Small intestine (tissue), 7 donors: Measurements from ENCODE around the gene IER2. TPM values are rescaled to one million over a fixed set of nuclear protein-coding genes. Genes with fewer than 3 reads are reported as not detected.
A peak's percentile ranks its signal among the peaks of the same experiment; 100 is the strongest.
"Not testable (repeated sequence)": the region's sequence is repeated elsewhere in the genome, so short reads cannot be mapped to it uniquely, and the experiment has no call there.

Experiments used
- DNase-seq, 2 donors: peaks; one replicate each; pipeline versions ENCODE4 v3.0.0 to v3.0.0-alpha.2; 2013
- FAIRE-seq: peaks from 2 replicates; lab custom pipeline; 2012; peaks lifted over from hg19 to GRCh38; lab: Jason Lieb, UNC
- H3K27ac ChIP-seq, 3 donors: one replicate each; pipeline ENCODE4 v1.5.1; 2013; ENCODE audit warnings: low read length in 2 of 3, mild to moderate bottlenecking in 2 of 3, control low read depth in 1 of 3, inconsistent platforms in 1 of 3, low read depth in 1 of 3, moderate library complexity in 1 of 3
- H3K27me3 ChIP-seq, 3 donors: one replicate each; pipeline ENCODE4 v1.6.1; 2013; ENCODE audit warnings: low read length in 3 of 3, inconsistent platforms in 1 of 3; ENCODE audit not compliant: control insufficient read depth in 3 of 3, insufficient read depth in 3 of 3
- H3K36me3 ChIP-seq, 3 donors: one replicate each; pipeline ENCODE4 v1.6.1; 2013; ENCODE audit warnings: low read length in 3 of 3, inconsistent platforms in 1 of 3, low read depth in 1 of 3, mild to moderate bottlenecking in 1 of 3, moderate library complexity in 1 of 3; ENCODE audit not compliant: control insufficient read depth in 3 of 3, insufficient read depth in 2 of 3
- H3K4me1 ChIP-seq, 3 donors: one replicate each; pipeline ENCODE4 v1.6.1; 2013; ENCODE audit warnings: low read length in 2 of 3, inconsistent platforms in 1 of 3, low read depth in 1 of 3, mild to moderate bottlenecking in 1 of 3, moderate library complexity in 1 of 3; ENCODE audit not compliant: control insufficient read depth in 3 of 3, insufficient read depth in 2 of 3
- H3K4me3 ChIP-seq, 3 donors: one replicate each; pipeline ENCODE4 v1.5.1; 2013; ENCODE audit warnings: low read length in 3 of 3, control low read depth in 1 of 3, inconsistent platforms in 1 of 3, low read depth in 1 of 3, mild to moderate bottlenecking in 1 of 3, moderate library complexity in 1 of 3
- H3K9me3 ChIP-seq, 2 donors: one replicate each; pipeline ENCODE4 v1.6.1; 2013; ENCODE audit warnings: low read depth in 1 of 2, low read length in 1 of 2; ENCODE audit not compliant: control insufficient read depth in 2 of 2, insufficient read depth in 1 of 2
- WGBS, 3 donors: extraction: QIAGEN DNeasy Blood & Tissue Kit; methylation state at CpG; one replicate each; pipeline ENCODE4 v1.1.7; 2013; 5-methylcytosine and 5-hydroxymethylcytosine counted together
- polyA plus RNA-seq, 4 donors: library from polyadenylated mRNA; stranded (reverse) in 3 of 4; unstranded in 1 of 4; fragments of 200-250 nt in 3 of 4; fragments of 120-200 nt in 1 of 4; gene quantifications; one replicate each; pipeline versions ENCODE4 v1.2.1 to v1.2.3, GENCODE V29; 2013
- donor health status: healthy with polysubstance abuse.
- donor health status: control.
- donor health status: control.
- donor health status: Bipolar disorder and iron deficiency.
- donor health status: healthy.

IER2 gene
- polyA plus RNA-seq, 4 donors, result 67.5 to 217 (median 106) TPM

- WGBS, 3 donors, result 27 to 55% (median 32%) methylated on average over 1 of the region's 1 CpG
Measured at GRCh38 chr19:13160557-13160956, 10.3 kb downstream of the IER2 start.

GRCh38 chr19:13162724-13163608 is 12.8 kb downstream of the IER2 start:
- Histone ChIP-seq H3K9me3 (peaks cover 0 to 6% of the 10 kb centered on the region in 2 donors), H3K4me1 (peaks cover 0 to 61% (median 14%) of the 10 kb centered on the region in 3 donors), H3K4me3 (peak overlapping the region; percentile 43 to 49 (median 44)), H3K27me3 (no peaks in the 10 kb centered on the region), H3K27ac (peak overlapping the region; percentile 97 to 100 (median 99)), H3K36me3 (no peaks in the 10 kb centered on the region)
- WGBS, 3 donors, result 1 to 2% (median 1%) methylated on average over 57 to 58 of the region's 58 CpGs
- no peak for FAIRE-seq
- peak; percentile 99 to 100 for DNase-seq

More at GRCh38 chr19:13160557-13160956, 10.3 kb downstream of the IER2 start:
- H3K9me3 ChIP-seq, result no peaks in the 10 kb centered on the region
- DNase-seq (peak; percentile 54 to 88), FAIRE-seq (no peak)
- peak overlapping the region in 2 of 3 donors; percentile 60 to 100 for H3K27ac ChIP-seq
- H3K36me3 ChIP-seq, result no peaks in the 10 kb centered on the region
- no peaks in the 10 kb centered on the region for H3K27me3 ChIP-seq
- H3K4me3 ChIP-seq, result no peak overlapping the region
- peaks cover 0 to 53% (median 14%) of the 10 kb centered on the region in 3 donors for H3K4me1 ChIP-seq

- 7 to 14% (median 8%) methylated on average over 20 of the region's 20 CpGs for WGBS, 3 donors
- Histone ChIP-seq H3K27ac (peak overlapping the region; percentile 97 to 100 (median 99)), H3K27me3 (no peaks in the 10 kb centered on the region), H3K4me3 (peak overlapping the region in 2 of 3 donors; percentile 17 to 49), H3K36me3 (no peaks in the 10 kb centered on the region), H3K9me3 (peaks cover 0 to 6% of the 10 kb centered on the region in 2 donors), H3K4me1 (peaks cover 0 to 68% (median 14%) of the 10 kb centered on the region in 3 donors)
- FAIRE-seq (no peak), DNase-seq (peak; percentile 62 to 92)
Measured at GRCh38 chr19:13163609-13164342, 13.6 kb downstream of the IER2 start.

GRCh38 chr19:13164343-13165161 is 14.3 kb downstream of the IER2 start:
- no peaks in the 10 kb centered on the region for H3K27me3 ChIP-seq
- peak overlapping the region in 2 of 3 donors; percentile 12 to 38 for H3K4me3 ChIP-seq
- 4 to 11% (median 5%) methylated on average over 19 of the region's 19 CpGs for WGBS, 3 donors
- peaks cover 0 to 2% (median 0%) of the 10 kb centered on the region in 3 donors for H3K36me3 ChIP-seq
- DNase-seq (peak; percentile 73 to 92), FAIRE-seq (no peak)
- peak overlapping the region; percentile 97 to 100 (median 99) for H3K27ac ChIP-seq
- peaks cover 0 to 76% (median 14%) of the 10 kb centered on the region in 3 donors for H3K4me1 ChIP-seq
- H3K9me3 ChIP-seq, result peaks cover 0 to 6% of the 10 kb centered on the region in 2 donors

- peak in 1 of 2 donors; percentile 62 for DNase-seq
- WGBS, 3 donors, result 68 to 77% (median 75%) methylated on average over 17 to 19 of the region's 19 CpGs
- H3K4me1 ChIP-seq, result peaks cover 0 to 83% (median 18%) of the 10 kb centered on the region in 3 donors
Measured at GRCh38 chr19:13165162-13165997, 15.2 kb downstream of the IER2 start.

GRCh38 chr19:13166151-13166550 is 15.9 kb downstream of the IER2 start:
- Histone ChIP-seq H3K36me3 (peaks cover 0 to 15% (median 0%) of the 10 kb centered on the region in 3 donors), H3K27ac (peak overlapping the region; percentile 62 to 100 (median 99)), H3K4me1 (peaks cover 0 to 78% (median 18%) of the 10 kb centered on the region in 3 donors)
- not testable (repeated sequence) for H3K27me3 ChIP-seq, H3K9me3 ChIP-seq, DNase-seq, FAIRE-seq, H3K4me3 ChIP-seq
- 95 to 97% (median 97%) methylated on average over 3 of the region's 3 CpGs for WGBS, 3 donors

More at GRCh38 chr19:13165162-13165997, 15.2 kb downstream of the IER2 start:
- Histone ChIP-seq H3K4me3 (no peak overlapping the region), H3K9me3 (peaks cover 0 to 6% of the 10 kb centered on the region in 2 donors), H3K36me3 (peaks cover 0 to 10% (median 0%) of the 10 kb centered on the region in 3 donors), H3K27ac (peak overlapping the region; percentile 85 to 100 (median 99)), H3K27me3 (no peaks in the 10 kb centered on the region)
- FAIRE-seq, result no peak

GRCh38 chr19:13169769-13170168 is 19.6 kb downstream of the IER2 start:
- Histone ChIP-seq H3K27me3 (no peaks in the 10 kb centered on the region), H3K9me3 (peaks cover 0 to 6% of the 10 kb centered on the region in 2 donors), H3K4me3 (no peak overlapping the region), H3K4me1 (peaks cover 0 to 56% (median 12%) of the 10 kb centered on the region in 3 donors), H3K27ac (peak overlapping the region; percentile 94 to 100 (median 99)), H3K36me3 (peaks cover 0 to 29% (median 0%) of the 10 kb centered on the region in 3 donors)
- FAIRE-seq (no peak), DNase-seq (peak in 1 of 2 donors; percentile 62)
- 41 to 66% (median 65%) methylated on average over 5 of the region's 5 CpGs for WGBS, 3 donors
